COLO668 (cell line): Measurements from ENCODE around the gene SFN.
"Not testable (repeated sequence)": the region's sequence is repeated elsewhere in the genome, so short reads cannot be mapped to it uniquely, and the experiment has no call there.

ENCODE experiments used
- DNase-seq: peaks from one replicate; lab custom pipeline; 2025; ENCODE audit not compliant: unreplicated experiment; lab: John Stamatoyannopoulos, UW

The SFN gene

GRCh38 chr1:26861889-26862378 lies 1.0 kb upstream of the SFN start:
- peak; percentile 44 for DNase-seq

- peak; percentile 66 for DNase-seq
Measured at GRCh38 chr1:26863685-26864077, 732 bp downstream of the SFN start.

GRCh38 chr1:26864610-26865480 lies 1.9 kb downstream of the SFN start:
- peak; percentile 100 for DNase-seq

GRCh38 chr1:26873097-26873496 lies 10.1 kb downstream of the SFN start:
- not testable (repeated sequence) for DNase-seq

- no peak for DNase-seq
Measured at GRCh38 chr1:26874896-26875295, 11.9 kb downstream of the SFN start.

GRCh38 chr1:26877326-26877725 lies 14.4 kb downstream of the SFN start:
- DNase-seq: no peak

- no peak for DNase-seq
Measured at GRCh38 chr1:26879793-26880192, 16.8 kb downstream of the SFN start.

- not testable (repeated sequence) for DNase-seq
Measured at GRCh38 chr1:26881611-26882010, 18.7 kb downstream of the SFN start.

GRCh38 chr1:26882696-26883463 lies 19.9 kb downstream of the SFN start:
- DNase-seq: no peak

- DNase-seq: no peak
Measured at GRCh38 chr1:26887125-26887524, 24.2 kb downstream of the SFN start.

GRCh38 chr1:26888231-26888630 lies 25.3 kb downstream of the SFN start:
- no peak for DNase-seq

GRCh38 chr1:26889551-26890466 lies 26.9 kb downstream of the SFN start, which contains the start of gene GPN2:
TSS of gene GPN2 (minus strand) at chr1:26890283. CDS start at chr1:26890096, 187 bp downstream.
- DNase-seq: peak; percentile 94

- DNase-seq: no peak
Measured at GRCh38 chr1:26890467-26890796, 27.5 kb downstream of the SFN start.

GRCh38 chr1:26894263-26894662 lies 31.3 kb downstream of the SFN start:
- no peak for DNase-seq

GRCh38 chr1:26897351-26897750 lies 34.4 kb downstream of the SFN start:
- DNase-seq: no peak

GRCh38 chr1:26900001-26900814 lies 37.3 kb downstream of the SFN start, which contains the start of gene GPATCH3:
TSS of gene GPATCH3 (minus strand) at chr1:26900467. CDS start at chr1:26900442, 25 bp downstream.
- peak; percentile 99 for DNase-seq

GRCh38 chr1:26900815-26901511 lies 38.0 kb downstream of the SFN start:
- no peak for DNase-seq

- DNase-seq: peak; percentile 57
Measured at GRCh38 chr1:26907071-26907917, 44.3 kb downstream of the SFN start.
